NOMO-1 treated with dmso at 0.1 percent for 144 hours (cell line): ENCODE results near the gene MIPEP.

Experiments used
- DNase-seq: peaks from one replicate; lab custom pipeline; 2025; ENCODE audit not compliant: unreplicated experiment; lab: John Stamatoyannopoulos, UW

MIPEP gene

DNA sequence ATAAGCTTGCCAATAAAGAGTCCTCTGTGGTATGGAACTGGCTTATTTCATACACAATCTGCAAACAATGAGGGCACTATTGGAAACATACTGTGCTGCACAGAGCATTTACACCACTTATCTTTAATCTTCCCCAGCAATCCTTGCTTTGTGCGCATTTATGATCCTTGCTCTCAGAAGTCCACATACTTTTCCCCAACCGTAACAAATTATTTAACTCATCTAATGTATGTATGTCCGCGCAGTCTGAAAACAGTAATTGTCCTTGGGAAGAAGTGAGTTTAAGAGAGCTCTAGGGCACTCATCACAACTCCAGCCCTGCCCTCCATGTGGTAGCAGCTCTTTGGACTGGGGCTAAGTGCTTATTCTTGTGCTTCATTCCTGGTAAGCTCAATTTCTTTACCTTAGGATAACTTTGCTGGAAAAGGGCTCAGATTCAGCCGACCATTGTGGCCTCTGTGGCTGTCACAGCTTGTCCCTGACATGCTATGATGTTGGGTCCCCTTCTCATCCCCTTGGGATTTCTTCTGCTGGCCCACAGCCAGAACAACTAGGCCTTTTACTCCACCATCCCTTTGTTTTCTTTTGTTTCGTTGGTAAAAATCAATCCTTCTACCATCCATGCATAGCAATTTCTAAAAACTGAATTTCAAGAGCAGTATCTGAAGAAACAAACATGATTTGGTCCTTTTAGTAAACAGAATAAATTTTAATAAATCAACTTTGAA lies 166.3 kb downstream of the MIPEP start:
- no peak for DNase-seq

DNA sequence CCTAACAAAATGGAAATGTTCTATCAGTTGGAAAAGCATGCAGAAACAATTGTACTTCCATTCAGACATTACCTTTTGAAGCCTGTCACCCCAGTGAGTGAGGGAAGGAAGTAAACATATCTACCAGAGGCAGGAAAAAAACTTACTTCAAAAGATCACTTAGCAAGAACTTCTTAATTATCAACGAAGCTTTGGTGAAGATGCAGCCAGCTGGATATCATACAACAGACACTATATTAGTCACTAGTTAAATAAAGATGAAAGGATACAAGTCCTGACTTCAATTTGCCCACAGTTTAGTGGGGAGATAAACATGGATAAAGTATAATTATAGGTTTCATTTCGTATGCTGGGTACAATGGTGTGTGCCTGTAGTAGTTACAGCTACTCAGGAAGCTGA lies 170.2 kb downstream of the MIPEP start:
- no peak for DNase-seq

DNA sequence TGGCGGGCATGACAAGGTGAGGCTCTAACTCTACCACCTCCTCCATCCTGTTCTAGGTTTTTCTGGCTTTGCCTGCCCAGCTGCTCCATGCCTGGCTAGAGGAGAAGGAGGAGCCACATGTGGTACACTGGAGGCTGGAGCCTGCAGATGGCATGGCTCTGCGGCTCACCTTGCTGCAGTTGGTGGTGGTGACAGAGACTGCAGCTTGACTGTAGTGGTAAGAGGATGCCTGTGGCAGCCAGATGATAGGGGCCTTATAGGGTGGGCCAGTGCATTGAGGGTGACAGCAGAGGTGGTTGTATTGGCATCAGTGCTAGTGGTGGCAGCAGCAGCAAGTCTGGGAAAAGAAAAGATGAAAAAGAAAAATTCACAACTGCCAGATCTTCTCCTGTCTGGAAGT lies 172.8 kb downstream of the MIPEP start:
- DNase-seq = no peak

DNA sequence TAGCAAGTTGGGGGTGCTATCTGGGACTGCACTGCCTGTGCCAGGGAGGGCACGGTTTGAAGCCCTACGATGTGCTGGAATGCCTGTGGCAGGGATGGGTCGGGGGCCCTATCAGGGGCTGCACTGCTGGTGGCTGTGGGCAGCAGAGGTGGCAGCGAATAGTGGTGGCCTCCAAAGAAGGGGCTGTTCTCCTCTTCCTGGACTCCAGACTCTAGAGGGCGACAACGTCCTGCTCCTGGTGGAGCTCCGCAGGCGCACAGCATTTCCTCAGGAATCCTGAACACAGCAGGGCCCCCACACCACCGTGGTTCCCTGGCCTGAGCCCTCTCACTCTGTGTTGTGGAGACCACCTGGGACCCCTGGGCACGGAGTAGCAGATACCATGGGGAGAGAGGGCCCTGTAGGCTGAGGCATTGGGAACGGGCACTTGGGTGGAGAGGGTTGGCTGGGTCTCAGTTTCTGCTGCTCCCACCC lies 173.4 kb downstream of the MIPEP start:
- DNase-seq = no peak

DNA sequence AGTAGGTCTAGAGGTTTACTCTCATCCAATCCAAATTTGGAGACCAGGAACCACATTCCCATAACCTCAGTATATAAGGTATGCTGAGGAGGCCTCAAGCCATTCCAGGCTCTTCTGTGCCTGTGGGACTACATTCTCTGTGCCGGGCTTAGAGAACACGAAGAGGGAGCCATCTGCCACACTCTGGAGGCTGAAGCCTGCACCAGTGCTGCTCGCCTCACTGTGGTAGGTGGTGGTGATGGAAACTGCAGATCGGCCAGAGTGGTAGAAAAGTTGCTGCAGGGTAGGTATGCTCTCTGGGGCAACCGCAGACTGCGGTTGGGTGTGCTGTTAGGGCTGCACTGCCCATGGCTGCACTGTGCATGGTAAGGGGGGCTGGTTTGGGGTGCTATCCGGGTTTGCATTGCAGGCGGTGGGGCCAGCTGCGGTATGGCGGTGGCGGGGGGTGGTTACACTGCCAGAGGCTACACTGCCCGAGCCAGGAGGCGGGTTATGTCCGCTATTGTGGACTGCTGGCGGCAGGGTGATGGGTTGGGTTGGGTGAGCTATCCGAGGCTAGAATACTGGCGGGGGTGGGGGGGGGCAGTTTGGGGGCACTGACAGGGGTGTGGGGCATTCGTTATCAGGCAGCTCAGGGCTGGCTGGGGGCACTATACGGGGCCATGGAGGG lies 174.0 kb downstream of the MIPEP start:
- no peak for DNase-seq

DNA sequence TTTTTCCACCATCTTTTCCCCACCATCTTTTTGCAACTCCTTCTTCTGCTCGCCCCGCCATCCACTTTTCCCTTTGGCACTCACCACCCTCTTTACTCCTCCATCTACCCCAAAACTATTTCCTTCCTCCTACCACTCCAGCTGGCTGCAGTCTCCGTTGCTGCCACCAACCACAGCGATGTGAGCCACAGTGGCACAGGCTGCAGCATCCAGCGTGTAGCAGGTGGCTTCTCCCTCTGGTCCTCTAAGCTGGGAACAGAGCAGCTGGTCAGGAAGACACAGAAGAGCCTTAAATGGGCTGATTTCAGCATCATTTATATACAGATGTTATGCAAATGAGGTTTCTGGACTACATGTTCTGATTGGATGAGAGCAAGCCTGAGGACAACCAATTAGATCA lies 174.5 kb downstream of the MIPEP start:
- DNase-seq = no peak

DNA sequence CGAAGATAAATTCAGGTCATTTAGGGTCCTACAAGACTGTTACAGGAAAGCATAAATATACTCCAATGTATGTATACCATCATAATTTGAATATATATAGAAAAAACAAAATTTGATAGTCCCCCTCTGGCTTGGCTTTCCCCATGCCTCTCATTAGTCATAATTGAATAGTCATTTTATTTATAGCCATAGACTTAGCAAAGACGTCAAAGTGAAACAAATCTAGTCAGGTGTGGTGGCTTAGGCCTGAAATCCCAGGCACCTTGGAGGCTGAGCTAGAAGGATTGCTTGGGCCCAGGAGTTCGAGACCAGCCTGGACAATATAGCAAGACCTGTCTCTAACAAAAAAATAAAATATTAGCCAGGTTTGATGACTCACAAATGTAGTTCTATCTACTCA lies 177.8 kb downstream of the MIPEP start:
- DNase-seq = no peak

DNA sequence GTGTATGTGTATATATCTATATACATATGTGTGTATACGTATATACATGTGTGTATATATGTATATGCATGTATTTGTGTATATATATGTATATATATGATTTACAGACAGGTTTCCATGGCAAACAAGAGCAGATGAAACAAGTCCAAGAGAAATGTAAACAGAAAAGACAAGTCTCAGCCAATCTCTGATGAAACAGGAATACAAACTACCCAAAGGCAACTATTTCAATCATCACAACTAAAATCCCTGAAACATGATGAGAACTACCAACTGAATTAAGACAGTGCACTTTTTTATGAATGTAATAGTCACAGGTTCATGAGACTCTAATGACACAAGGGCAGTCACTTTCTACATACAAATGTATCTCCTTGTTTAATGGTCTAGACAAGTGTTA lies 178.8 kb downstream of the MIPEP start:
- DNase-seq = no peak

DNA sequence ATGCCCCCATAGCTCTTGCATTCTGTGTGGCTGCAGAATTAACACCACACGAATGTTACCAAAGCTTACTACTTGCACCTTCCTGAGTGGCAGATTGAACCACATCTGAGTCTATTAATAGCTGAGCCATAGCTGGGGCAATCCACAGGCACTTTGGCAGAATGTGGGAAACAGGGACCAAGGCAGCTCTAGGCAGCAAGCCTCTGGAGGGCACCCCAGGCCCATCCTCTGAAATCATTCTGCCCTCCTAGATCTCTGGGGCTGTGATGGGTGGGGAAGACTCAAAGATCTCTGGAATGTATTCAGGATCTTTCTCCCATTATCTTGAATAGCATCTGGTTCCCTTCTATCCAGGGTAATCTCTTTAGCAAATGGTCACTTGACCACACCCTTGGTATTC lies 179.7 kb downstream of the MIPEP start:
- no peak for DNase-seq

DNA sequence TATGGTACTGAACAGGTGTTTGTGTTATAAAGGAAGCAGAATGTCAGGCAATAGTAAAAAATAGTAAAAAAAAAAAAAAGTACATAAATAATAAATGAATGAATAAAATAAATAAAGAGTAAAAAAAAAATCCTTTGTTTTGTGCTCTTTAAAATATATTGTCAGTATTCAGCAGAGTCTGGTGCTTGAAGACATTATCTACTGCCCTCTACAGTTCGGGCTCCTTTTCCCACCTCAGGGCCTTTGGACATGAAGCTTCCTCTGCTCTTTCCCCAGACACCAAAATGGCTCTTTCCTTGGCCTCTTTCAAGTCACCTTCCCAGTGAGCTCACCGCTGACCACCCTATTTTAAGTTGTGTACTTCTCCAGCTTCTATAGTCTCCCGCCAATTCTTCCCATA lies 181.5 kb downstream of the MIPEP start:
- DNase-seq = no peak

DNA sequence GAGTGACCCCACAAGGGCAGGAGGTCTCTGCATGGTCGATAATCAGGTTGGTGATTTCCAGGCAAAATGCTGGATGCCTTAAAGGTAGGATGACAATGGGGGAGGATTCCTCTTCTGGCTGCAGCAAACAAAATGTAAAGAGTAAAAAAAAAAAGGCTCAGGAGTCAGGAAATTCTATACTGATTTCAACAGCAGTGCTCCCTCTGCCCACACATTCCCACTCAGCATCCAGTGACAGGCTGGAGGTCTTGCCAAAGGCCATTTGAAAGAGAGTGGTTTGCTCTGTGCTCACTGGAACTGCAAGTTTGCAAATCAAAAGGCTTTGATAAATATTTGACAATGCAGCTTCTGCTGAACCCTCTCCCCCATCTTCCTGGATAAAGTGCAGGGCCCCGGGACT lies 183.6 kb downstream of the MIPEP start:
- DNase-seq = no peak

DNA sequence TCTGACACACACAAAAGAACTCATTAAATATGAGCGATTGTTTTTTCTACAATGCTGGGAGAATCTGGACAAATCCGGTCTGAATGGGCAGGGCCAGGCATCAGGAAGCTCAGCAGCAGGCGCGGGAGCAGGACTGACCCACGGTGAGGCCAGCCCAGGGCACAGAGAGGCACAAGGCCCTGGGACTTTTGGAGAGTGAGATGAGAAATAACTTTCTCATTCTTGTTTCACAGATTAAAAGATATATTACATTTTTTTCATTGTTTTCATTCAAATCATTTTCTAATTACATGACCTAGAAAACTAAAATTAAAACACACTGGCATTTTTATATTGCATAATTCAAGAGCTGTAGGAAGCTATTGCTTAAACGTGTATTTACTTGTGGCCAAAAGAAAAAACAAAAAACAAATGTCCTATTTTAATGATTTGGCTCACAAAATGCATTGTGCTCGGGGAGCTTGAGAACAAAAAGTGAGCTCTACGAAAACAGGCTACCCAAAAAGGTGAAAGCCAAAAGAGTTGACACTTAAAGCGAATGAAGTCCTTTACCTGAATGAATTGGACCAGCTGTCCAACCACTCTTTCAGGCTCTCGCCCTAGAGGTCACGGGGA lies 185.8 kb downstream of the MIPEP start:
- DNase-seq = no peak

DNA sequence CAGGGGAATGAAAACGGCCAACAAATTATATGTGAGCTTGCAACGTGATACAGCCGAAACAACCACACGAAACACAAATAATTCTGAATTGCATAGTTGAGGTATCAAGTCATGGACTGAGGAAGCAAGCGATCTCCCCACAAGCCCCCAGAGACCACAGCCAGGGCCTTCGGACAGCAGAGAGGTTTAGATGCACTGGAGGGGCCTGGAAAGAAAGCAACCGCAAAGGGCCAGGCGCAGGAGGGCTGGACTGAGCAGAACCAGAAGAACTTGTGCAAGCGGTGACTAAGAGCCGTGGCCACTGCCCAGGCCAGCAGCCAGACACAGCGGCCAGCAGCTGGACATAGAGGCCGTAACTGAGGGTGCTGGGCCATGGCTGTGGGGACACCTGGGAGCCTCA lies 187.6 kb downstream of the MIPEP start:
- no peak for DNase-seq

DNA sequence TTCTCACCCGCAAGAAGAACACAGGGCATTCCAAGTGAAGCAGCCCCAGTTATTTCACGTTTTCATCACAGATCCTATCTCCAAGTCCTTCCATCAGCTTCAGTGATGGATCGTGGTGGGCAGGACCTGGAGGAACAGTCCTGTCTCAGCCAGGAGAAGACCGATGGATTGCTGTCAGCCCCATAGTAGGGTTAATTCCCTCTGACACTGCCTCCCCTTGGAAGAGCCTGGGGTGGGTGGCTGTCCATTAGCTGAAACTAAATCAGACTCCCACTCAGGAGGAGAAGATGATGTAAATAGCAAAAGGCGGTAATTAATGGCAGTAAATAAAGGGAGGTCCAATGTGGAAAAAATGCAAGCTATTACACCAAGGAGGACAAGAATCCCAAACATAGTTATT lies 188.0 kb downstream of the MIPEP start:
- DNase-seq = no peak

DNA sequence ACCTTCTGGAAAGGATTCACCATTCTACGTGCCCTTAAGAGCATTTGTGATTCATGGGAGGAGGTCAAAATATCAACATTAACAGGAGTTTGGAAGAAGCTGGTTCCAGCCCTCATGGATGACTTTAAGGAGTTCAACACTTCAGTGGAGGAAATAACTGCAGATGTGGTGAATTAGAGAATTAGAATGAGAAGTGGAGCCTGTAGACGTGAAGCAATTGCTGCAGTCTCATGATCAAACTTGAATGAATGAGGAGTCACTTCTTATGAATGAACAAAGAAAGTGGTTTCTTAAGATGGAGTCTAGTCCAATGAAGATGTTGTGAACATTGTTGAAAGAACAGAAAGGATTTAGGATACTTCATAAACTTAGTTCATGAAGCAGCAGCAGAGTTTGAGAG lies 189.9 kb downstream of the MIPEP start:
- no peak for DNase-seq

DNA sequence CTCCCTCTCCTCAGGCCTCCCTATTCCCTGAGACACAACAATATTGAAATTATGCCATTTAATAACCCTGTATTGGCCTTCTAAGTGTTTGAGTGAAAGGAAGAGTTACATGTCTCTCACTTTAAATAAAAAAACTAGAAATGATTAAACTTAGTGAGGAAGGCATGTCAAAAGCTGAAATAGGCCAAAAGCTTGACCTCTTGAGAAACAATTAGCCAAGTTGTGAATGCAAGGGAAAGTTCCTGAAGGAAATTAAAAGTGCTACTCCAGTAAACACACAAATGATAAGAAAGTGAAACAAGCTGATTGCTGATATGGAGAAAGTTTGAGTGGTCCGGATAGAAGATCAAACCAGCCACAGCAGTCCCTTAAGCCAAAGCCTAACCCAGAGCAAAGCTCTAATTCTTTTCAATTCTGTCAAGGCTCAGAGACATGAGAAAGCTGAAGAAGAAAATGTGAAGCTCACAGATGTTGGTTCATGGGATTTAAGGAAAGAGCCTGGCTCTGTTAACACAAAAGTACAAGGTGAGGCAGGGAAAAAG lies 191.4 kb downstream of the MIPEP start:
- DNase-seq = no peak

DNA sequence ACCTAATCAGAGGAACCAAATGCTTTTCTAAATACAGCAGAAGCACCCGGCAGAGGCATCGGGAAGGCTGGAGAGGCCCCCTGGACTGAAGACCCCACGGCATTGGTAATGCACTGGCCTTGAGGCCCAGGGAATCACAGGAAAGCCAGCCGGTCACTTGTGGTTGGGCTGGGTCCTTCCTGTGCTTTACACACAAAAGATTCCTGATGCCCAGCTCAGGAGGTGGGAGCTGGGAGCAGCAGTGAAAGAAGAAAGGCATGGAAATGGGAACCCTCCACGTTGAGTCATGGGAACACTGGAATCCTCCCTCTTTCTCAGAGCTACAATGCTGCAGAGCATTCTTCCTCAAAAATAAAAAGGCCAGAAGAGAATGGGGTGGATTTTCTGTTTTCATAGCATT lies 192.6 kb downstream of the MIPEP start:
- no peak for DNase-seq

DNA sequence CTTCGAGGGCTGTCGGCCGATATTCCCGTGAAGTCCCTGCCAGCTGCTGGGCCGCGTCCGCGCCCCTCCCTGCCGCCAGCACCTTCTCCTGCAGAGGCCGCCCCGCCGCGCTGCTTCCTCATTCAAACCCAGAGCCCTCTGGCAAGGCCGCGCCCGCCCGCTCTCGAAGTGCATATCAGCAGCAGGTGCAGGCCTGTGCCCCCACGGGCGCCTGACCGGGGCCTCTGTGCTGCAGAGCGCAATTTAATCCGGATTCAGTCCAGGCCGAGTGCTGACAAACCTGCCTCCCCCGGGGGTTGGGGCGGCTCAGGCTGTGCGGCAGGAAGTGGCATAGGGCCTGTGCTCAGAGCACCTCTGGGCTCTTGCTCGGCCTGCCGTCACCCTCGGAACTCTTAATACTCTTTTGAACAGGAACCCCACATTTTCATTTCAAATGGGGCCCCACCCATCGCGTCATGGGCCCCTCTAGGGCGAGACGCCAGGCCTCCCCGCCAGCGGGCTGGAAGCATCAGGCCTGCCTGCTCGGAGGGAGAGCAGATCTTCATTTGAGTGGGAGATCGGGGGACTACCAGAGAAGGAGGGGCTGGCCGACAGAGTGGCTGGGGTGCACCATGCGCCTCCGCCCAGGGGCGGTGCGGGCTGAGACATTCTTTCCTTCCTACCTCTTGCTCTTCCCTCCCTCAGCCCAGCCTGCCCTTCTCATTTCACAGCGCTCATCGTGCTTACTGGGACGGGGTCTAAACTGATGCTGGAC lies 193.3 kb downstream of the MIPEP start:
- DNase-seq = no peak

DNA sequence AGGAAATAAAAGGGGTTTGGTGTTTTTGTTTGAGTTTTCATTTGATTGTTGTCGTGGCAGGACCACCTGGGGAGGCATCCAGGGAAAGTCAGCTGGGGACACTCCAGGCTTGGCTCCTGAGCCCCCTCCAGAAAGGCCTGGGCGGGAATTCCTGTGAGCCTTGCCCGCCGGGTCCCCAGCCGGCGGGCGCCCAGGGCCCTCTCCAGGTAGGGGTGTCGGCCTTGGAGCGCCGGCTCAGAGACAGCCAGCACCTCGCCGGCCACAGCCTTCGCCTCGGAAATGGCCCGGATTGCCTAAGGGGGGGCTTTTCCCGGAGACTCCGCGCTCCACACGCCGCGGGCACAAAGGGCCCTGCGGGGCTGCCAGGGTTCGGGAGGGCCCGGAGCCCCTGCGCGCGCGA lies 194.0 kb downstream of the MIPEP start:
- DNase-seq = no peak

DNA sequence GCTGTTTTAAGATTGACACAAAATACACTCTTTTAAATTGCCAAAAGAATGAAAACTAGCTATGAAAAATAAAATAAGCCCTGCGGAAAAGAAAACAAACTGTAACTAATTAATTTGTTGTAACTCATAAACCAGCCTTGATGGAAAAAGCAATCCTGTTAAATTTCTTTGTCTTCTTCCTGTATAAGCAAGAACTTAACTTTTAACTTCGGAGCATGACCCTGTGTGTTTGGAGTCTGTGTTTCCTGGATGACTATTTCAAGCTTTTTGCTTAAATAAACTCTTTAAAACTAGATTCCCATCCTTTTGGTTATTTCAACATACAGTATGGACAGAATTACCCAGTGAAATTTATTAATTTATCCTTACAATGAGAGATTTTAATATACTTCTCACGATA lies 196.4 kb downstream of the MIPEP start:
- no peak for DNase-seq

DNA sequence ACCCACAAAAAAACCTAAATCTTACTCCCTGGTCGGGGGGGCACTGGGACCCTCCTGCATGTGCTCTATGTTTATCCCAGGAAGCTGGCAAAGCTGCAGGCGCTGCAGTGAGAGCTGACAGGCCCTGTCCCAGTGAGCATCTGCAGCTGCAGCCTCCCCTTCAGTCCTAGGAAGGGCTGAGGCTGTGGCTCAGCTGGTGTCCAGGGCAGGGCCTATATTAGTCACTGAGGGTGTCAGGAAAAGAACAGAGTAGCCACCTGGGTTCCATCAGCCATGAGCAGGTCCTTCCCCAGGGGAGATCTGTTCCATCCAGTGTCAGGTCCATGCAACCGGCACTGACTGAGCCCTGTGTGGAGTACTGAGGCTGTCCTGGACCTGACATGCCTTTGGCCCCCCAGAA lies 198.5 kb downstream of the MIPEP start:
- DNase-seq = no peak
